OCI-LY3 (cell line): ENCODE results near the gene NDC80.
A peak's percentile ranks its signal among the peaks of the same experiment; 100 is the strongest.
"Not testable (repeated sequence)": the region's sequence is repeated elsewhere in the genome, so short reads cannot be mapped to it uniquely, and the experiment has no call there.

Experiments used
- H2AFZ ChIP-seq: fragments of 200-600, 300-600 bp; shearing (Covaris generic); 2 replicates; pipeline ENCODE4 v1.6.0; 2014; ENCODE audit warnings: antibody characterized with exemption, low read depth, low read length
- H3K27ac ChIP-seq: fragments of 200-600, 300-600 bp; sonication (generic); 2 replicates; pipeline ENCODE4 v1.5.1; 2014; ENCODE audit warnings: mild to moderate bottlenecking, low read length, moderate library complexity, mixed read lengths
- H3K27me3 ChIP-seq: fragments of 200-600, 300-600 bp; sonication (generic); 2 replicates; pipeline ENCODE4 v1.6.1; 2014; ENCODE audit warnings: low read depth, low read length, mixed read lengths
- H3K36me3 ChIP-seq: fragments of 200-600, 300-600 bp; sonication (generic); replicated peaks from 2 replicates; pipeline ENCODE3; 2014; ENCODE audit warnings: low read depth, low read length, mixed read lengths
- H3K4me1 ChIP-seq: fragments of 300-600, 200-600 bp; sonication (generic); 2 replicates; pipeline ENCODE4 v1.6.1; 2014; ENCODE audit warnings: low read length, mixed read lengths
- H3K4me2 ChIP-seq: fragments of 200-600, 300-600 bp; sonication (generic); 2 replicates; pipeline ENCODE4 v1.6.1; 2014; ENCODE audit warnings: low read length, mixed read lengths
- H3K4me3 ChIP-seq: fragments of 300-600, 200-600 bp; sonication (generic); 2 replicates; pipeline ENCODE4 v1.5.1; 2014; ENCODE audit warnings: antibody characterized with exemption, mild to moderate bottlenecking, low read length, moderate library complexity
- H3K79me2 ChIP-seq: fragments of 300-600, 200-600 bp; shearing (Covaris generic); 2 replicates; pipeline ENCODE4 v1.6.1; 2014; ENCODE audit warnings: mild to moderate bottlenecking, low read length, mixed read lengths
- H3K9ac ChIP-seq: fragments of 300-600, 200-600 bp; shearing (Covaris generic); 2 replicates; pipeline ENCODE4 v1.6.0; 2014; ENCODE audit warnings: mild to moderate bottlenecking, low read length, moderate library complexity
- H3K9me3 ChIP-seq: fragments of 200-600, 300-600 bp; shearing (Covaris generic); 2 replicates; pipeline ENCODE4 v1.6.1; 2014; ENCODE audit warnings: low read length, mixed read lengths; ENCODE audit not compliant: insufficient read depth
- H4K20me1 ChIP-seq: fragments of 200-600, 300-600 bp; sonication (generic); 2 replicates; pipeline ENCODE4 v1.6.1; 2016; ENCODE audit warnings: low read length, mixed read lengths; ENCODE audit not compliant: insufficient read depth
- CTCF ChIP-seq: fragments of 200-600, 300-600 bp; sonication (generic); IDR thresholded peaks from 2 replicates; pipeline ENCODE4 v1.5.1; 2014; ENCODE audit warnings: antibody characterized with exemption, low read length, low read depth
- EZH2phosphoT487 ChIP-seq: fragments of 200-600 bp; shearing (Covaris generic); IDR thresholded peaks from 2 replicates; pipeline ENCODE4 v1.6.1; 2018; ENCODE audit warnings: antibody characterized with exemption, mixed run types, low read depth

Gene NDC80

GRCh38 chr18:2538236-2538635 lies 33.1 kb upstream of the NDC80 start:
- Histone ChIP-seq H4K20me1 (no peaks in the 10 kb centered on the region), H2AFZ (no peak overlapping the region), H3K4me1 (no peaks in the 10 kb centered on the region), H3K79me2 (no peaks in the 10 kb centered on the region), H3K9ac (no peak overlapping the region), H3K4me3 (no peak overlapping the region), H3K36me3 (peaks cover 3% of the 10 kb centered on the region), H3K4me2 (no peak overlapping the region), H3K9me3 (no peaks in the 10 kb centered on the region), H3K27me3 (no peaks in the 10 kb centered on the region), H3K27ac (no peak overlapping the region)
- no peak for TF ChIP-seq CTCF
- no peak for TF ChIP-seq EZH2phosphoT487

- Histone ChIP-seq H3K27me3 (no peaks in the 10 kb centered on the region), H3K79me2 (no peaks in the 10 kb centered on the region), H3K36me3 (peaks cover 3% of the 10 kb centered on the region), H2AFZ (no peak overlapping the region), H4K20me1 (no peaks in the 10 kb centered on the region), H3K4me3 (no peak overlapping the region), H3K27ac (no peak overlapping the region), H3K4me1 (no peaks in the 10 kb centered on the region), H3K9ac (no peak overlapping the region), H3K9me3 (no peaks in the 10 kb centered on the region), H3K4me2 (no peak overlapping the region)
- TF ChIP-seq CTCF (no peak), EZH2phosphoT487 (no peak)
These were observed 32.5 kb upstream of the NDC80 start for GRCh38 chr18:2538844-2539243.

GRCh38 chr18:2540575-2540974 lies 30.8 kb upstream of the NDC80 start:
- H3K36me3 ChIP-seq: no peaks in the 10 kb centered on the region
- no peaks in the 10 kb centered on the region for H3K4me1 ChIP-seq
- no peak overlapping the region for H3K9ac ChIP-seq
- H2AFZ ChIP-seq: no peak overlapping the region
- TF ChIP-seq CTCF (no peak), EZH2phosphoT487 (no peak)
- H4K20me1 ChIP-seq: no peaks in the 10 kb centered on the region
- H3K9me3 ChIP-seq: no peaks in the 10 kb centered on the region
- no peaks in the 10 kb centered on the region for H3K79me2 ChIP-seq
- no peak overlapping the region for H3K4me3 ChIP-seq
- H3K27ac ChIP-seq: no peak overlapping the region
- no peaks in the 10 kb centered on the region for H3K27me3 ChIP-seq
- no peak overlapping the region for H3K4me2 ChIP-seq

- H2AFZ ChIP-seq, H3K4me1 ChIP-seq, H3K79me2 ChIP-seq, H3K27ac ChIP-seq, H3K36me3 ChIP-seq, H3K4me2 ChIP-seq, H4K20me1 ChIP-seq, H3K9me3 ChIP-seq, H3K27me3 ChIP-seq, H3K9ac ChIP-seq, H3K4me3 ChIP-seq: not testable (repeated sequence)
- peak; percentile 61 for TF ChIP-seq CTCF
These were observed 29.3 kb upstream of the NDC80 start for GRCh38 chr18:2541925-2542563.
